ENCODE results near the gene SEMA4A.
"Not testable (repeated sequence)": the region's sequence is repeated elsewhere in the genome, so short reads cannot be mapped to it uniquely, and the experiment has no call there.

Gene SEMA4A

GRCh38 chr1:156121005-156121404 lies 32.4 kb upstream of the SEMA4A start:
- peaks cover 65% of the 10 kb centered on the region for H3K4me1 ChIP-seq (ENCODE audit: control insufficient read depth, insufficient read depth, low read length)
- not testable (repeated sequence) for H3K4me3 ChIP-seq (ENCODE audit: low read depth, low read length); H3K9me3 ChIP-seq (ENCODE audit: control insufficient read depth, insufficient read depth, low read depth, low read length); H3K36me3 ChIP-seq (ENCODE audit: control insufficient read depth, insufficient read depth, low read length); H3K27ac ChIP-seq (ENCODE audit: low read depth, low read length); H3K27me3 ChIP-seq (ENCODE audit: control insufficient read depth, insufficient read depth, low read length); H3K9ac ChIP-seq (ENCODE audit: low read length)

- Histone ChIP-seq H3K4me1 (ENCODE audit: control insufficient read depth, insufficient read depth, low read length) (peaks cover 67% of the 10 kb centered on the region), H3K9me3 (ENCODE audit: control insufficient read depth, insufficient read depth, low read depth, low read length) (no peaks in the 10 kb centered on the region), H3K4me3 (ENCODE audit: low read depth, low read length) (no peak overlapping the region), H3K9ac (ENCODE audit: low read length) (no peak overlapping the region), H3K27ac (ENCODE audit: low read depth, low read length) (no peak overlapping the region; the same call in 1 of the 2 replicates), H3K36me3 (ENCODE audit: control insufficient read depth, insufficient read depth, low read length) (no peaks in the 10 kb centered on the region), H3K27me3 (ENCODE audit: control insufficient read depth, insufficient read depth, low read length) (no peaks in the 10 kb centered on the region)
Measured at GRCh38 chr1:156121457-156121856, 31.9 kb upstream of the SEMA4A start.

- Histone ChIP-seq H3K9me3 (ENCODE audit: control insufficient read depth, insufficient read depth, low read depth, low read length) (no peaks in the 10 kb centered on the region), H3K27ac (ENCODE audit: low read depth, low read length) (no peak overlapping the region), H3K36me3 (ENCODE audit: control insufficient read depth, insufficient read depth, low read length) (no peaks in the 10 kb centered on the region), H3K4me3 (ENCODE audit: low read depth, low read length) (no peak overlapping the region; the same call in 1 of the 2 replicates), H3K4me1 (ENCODE audit: control insufficient read depth, insufficient read depth, low read length) (peaks cover 72% of the 10 kb centered on the region), H3K27me3 (ENCODE audit: control insufficient read depth, insufficient read depth, low read length) (no peaks in the 10 kb centered on the region), H3K9ac (ENCODE audit: low read length) (no peak overlapping the region)
Measured at GRCh38 chr1:156122086-156122485, 31.3 kb upstream of the SEMA4A start.

GRCh38 chr1:156122519-156123355 lies 30.6 kb upstream of the SEMA4A start:
- peak overlapping the region; percentile 16 for H3K4me3 ChIP-seq (ENCODE audit: low read depth, low read length)
- peak overlapping the region; percentile 64 for H3K9ac ChIP-seq (ENCODE audit: low read length)
- no peaks in the 10 kb centered on the region for H3K27me3 ChIP-seq (ENCODE audit: control insufficient read depth, insufficient read depth, low read length)
- no peaks in the 10 kb centered on the region for H3K36me3 ChIP-seq (ENCODE audit: control insufficient read depth, insufficient read depth, low read length)
- H3K4me1 ChIP-seq (ENCODE audit: control insufficient read depth, insufficient read depth, low read length): peaks cover 74% of the 10 kb centered on the region
- peak overlapping the region; percentile 72 for H3K27ac ChIP-seq (ENCODE audit: low read depth, low read length)
- no peaks in the 10 kb centered on the region for H3K9me3 ChIP-seq (ENCODE audit: control insufficient read depth, insufficient read depth, low read depth, low read length)

GRCh38 chr1:156123356-156124196 lies 29.8 kb upstream of the SEMA4A start:
- Histone ChIP-seq H3K27me3 (ENCODE audit: control insufficient read depth, insufficient read depth, low read length) (no peaks in the 10 kb centered on the region), H3K9ac (ENCODE audit: low read length) (peak overlapping the region; percentile 64), H3K27ac (ENCODE audit: low read depth, low read length) (peak overlapping the region; percentile 72), H3K9me3 (ENCODE audit: control insufficient read depth, insufficient read depth, low read depth, low read length) (no peaks in the 10 kb centered on the region), H3K4me1 (ENCODE audit: control insufficient read depth, insufficient read depth, low read length) (peaks cover 74% of the 10 kb centered on the region), H3K36me3 (ENCODE audit: control insufficient read depth, insufficient read depth, low read length) (no peaks in the 10 kb centered on the region), H3K4me3 (ENCODE audit: low read depth, low read length) (peak overlapping the region; percentile 16)

GRCh38 chr1:156124557-156125483 lies 28.6 kb upstream of the SEMA4A start:
- Histone ChIP-seq H3K4me1 (ENCODE audit: control insufficient read depth, insufficient read depth, low read length) (peaks cover 79% of the 10 kb centered on the region), H3K4me3 (ENCODE audit: low read depth, low read length) (no peak overlapping the region), H3K27ac (ENCODE audit: low read depth, low read length) (peak overlapping the region; percentile 51; the same call in 1 of the 2 replicates), H3K27me3 (ENCODE audit: control insufficient read depth, insufficient read depth, low read length) (no peaks in the 10 kb centered on the region), H3K36me3 (ENCODE audit: control insufficient read depth, insufficient read depth, low read length) (no peaks in the 10 kb centered on the region), H3K9ac (ENCODE audit: low read length) (peak overlapping the region; percentile 21), H3K9me3 (ENCODE audit: control insufficient read depth, insufficient read depth, low read depth, low read length) (no peaks in the 10 kb centered on the region)

GRCh38 chr1:156125544-156125943 lies 27.8 kb upstream of the SEMA4A start:
- H3K36me3 ChIP-seq (ENCODE audit: control insufficient read depth, insufficient read depth, low read length); H3K9ac ChIP-seq (ENCODE audit: low read length); H3K9me3 ChIP-seq (ENCODE audit: control insufficient read depth, insufficient read depth, low read depth, low read length); H3K27ac ChIP-seq (ENCODE audit: low read depth, low read length); H3K4me3 ChIP-seq (ENCODE audit: low read depth, low read length); H3K27me3 ChIP-seq (ENCODE audit: control insufficient read depth, insufficient read depth, low read length): not testable (repeated sequence)
- peaks cover 76% of the 10 kb centered on the region for H3K4me1 ChIP-seq (ENCODE audit: control insufficient read depth, insufficient read depth, low read length)

GRCh38 chr1:156126043-156126629 lies 27.2 kb upstream of the SEMA4A start:
- H3K36me3 ChIP-seq (ENCODE audit: control insufficient read depth, insufficient read depth, low read length): peaks cover 4% of the 10 kb centered on the region
- peaks cover 72% of the 10 kb centered on the region for H3K4me1 ChIP-seq (ENCODE audit: control insufficient read depth, insufficient read depth, low read length)
- H3K27ac ChIP-seq (ENCODE audit: low read depth, low read length): peak overlapping the region; percentile 83
- H3K9me3 ChIP-seq (ENCODE audit: control insufficient read depth, insufficient read depth, low read depth, low read length): no peaks in the 10 kb centered on the region
- peak overlapping the region; percentile 22; the same call in 1 of the 2 replicates for H3K4me3 ChIP-seq (ENCODE audit: low read depth, low read length)
- H3K9ac ChIP-seq (ENCODE audit: low read length): peak overlapping the region; percentile 36
- no peaks in the 10 kb centered on the region for H3K27me3 ChIP-seq (ENCODE audit: control insufficient read depth, insufficient read depth, low read length)

GRCh38 chr1:156126630-156127534 lies 26.5 kb upstream of the SEMA4A start:
- Histone ChIP-seq H3K4me3 (ENCODE audit: low read depth, low read length) (peak overlapping the region; percentile 22; the same call in 1 of the 2 replicates), H3K27ac (ENCODE audit: low read depth, low read length) (peak overlapping the region; percentile 83), H3K27me3 (ENCODE audit: control insufficient read depth, insufficient read depth, low read length) (no peaks in the 10 kb centered on the region), H3K36me3 (ENCODE audit: control insufficient read depth, insufficient read depth, low read length) (peaks cover 9% of the 10 kb centered on the region), H3K9me3 (ENCODE audit: control insufficient read depth, insufficient read depth, low read depth, low read length) (no peaks in the 10 kb centered on the region), H3K4me1 (ENCODE audit: control insufficient read depth, insufficient read depth, low read length) (peaks cover 68% of the 10 kb centered on the region), H3K9ac (ENCODE audit: low read length) (peak overlapping the region; percentile 36)
